Omental fat pad (tissue), 4 donors: ENCODE data around the gene SLC44A3. TPM values are rescaled to one million over a fixed set of nuclear protein-coding genes. Genes with fewer than 3 reads are reported as not detected.
"Not testable (repeated sequence)": the region's sequence is repeated elsewhere in the genome, so short reads cannot be mapped to it uniquely, and the experiment has no call there.

Experiments used
- ATAC-seq: fragments of 150-250 bp; one replicate; pipeline ENCODE4 v1.9.1; 2016; ENCODE audit warnings: mild to moderate bottlenecking, moderate library complexity; ENCODE audit not compliant: low FRiP score
- DNase-seq: peaks from one replicate; pipeline ENCODE4 v3.0.0-alpha.2; 2019; ENCODE audit warnings: low spot score
- total RNA-seq, 4 donors: library from RNA; depleted of rRNA; stranded (reverse); fragments of >200 nt; gene quantifications; one replicate each; pipeline ENCODE4 v1.1.0, GENCODE V29; 2016
- TF ChIP-seq, protein P1 (sequence below), 3 donors: fragments of 450-650 bp; IDR thresholded peaks; one replicate each; pipeline ENCODE4 v1.5.1; 2016 to 2017; ENCODE audit warnings: antibody characterized with exemption in 3 of 3, mild to moderate bottlenecking in 3 of 3, moderate library complexity in 2 of 3

SLC44A3 gene
- total RNA-seq, 4 donors from 2014 or later, result 1.3 to 1.9 (median 1.4) TPM

DNA sequence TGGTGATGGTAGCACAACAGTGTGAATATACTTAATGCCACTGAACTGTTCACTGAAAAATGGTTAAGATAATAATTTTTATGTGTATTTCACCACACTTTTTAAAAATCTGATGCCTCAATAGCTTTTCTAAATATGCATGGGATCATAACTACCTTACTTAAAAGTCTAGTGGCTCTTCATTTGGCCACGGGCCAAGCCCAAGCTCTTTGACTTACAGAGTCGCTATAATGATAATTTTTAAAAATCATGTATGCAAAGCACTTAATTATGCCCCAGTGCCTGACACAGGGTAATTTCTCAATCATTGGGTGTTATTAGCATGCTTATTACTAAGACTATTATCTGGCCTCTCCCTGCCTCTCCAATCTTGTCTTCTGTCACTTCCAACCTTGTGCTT, 114.4 kb downstream of the SLC44A3 start:
- ATAC-seq (no peak), DNase-seq (no peak)
- TF ChIP-seq, protein P1, sequence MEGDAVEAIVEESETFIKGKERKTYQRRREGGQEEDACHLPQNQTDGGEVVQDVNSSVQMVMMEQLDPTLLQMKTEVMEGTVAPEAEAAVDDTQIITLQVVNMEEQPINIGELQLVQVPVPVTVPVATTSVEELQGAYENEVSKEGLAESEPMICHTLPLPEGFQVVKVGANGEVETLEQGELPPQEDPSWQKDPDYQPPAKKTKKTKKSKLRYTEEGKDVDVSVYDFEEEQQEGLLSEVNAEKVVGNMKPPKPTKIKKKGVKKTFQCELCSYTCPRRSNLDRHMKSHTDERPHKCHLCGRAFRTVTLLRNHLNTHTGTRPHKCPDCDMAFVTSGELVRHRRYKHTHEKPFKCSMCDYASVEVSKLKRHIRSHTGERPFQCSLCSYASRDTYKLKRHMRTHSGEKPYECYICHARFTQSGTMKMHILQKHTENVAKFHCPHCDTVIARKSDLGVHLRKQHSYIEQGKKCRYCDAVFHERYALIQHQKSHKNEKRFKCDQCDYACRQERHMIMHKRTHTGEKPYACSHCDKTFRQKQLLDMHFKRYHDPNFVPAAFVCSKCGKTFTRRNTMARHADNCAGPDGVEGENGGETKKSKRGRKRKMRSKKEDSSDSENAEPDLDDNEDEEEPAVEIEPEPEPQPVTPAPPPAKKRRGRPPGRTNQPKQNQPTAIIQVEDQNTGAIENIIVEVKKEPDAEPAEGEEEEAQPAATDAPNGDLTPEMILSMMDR (IDR thresholded peaks at IDR 0.05), result no peak

- TF ChIP-seq, protein P1 (IDR thresholded peaks at IDR 0.05), result no peak
- no peak for DNase-seq
- ATAC-seq, result no peak
Observed at GRCh38 chr1:94935034-94935433, 114.9 kb downstream of the SLC44A3 start.

DNA sequence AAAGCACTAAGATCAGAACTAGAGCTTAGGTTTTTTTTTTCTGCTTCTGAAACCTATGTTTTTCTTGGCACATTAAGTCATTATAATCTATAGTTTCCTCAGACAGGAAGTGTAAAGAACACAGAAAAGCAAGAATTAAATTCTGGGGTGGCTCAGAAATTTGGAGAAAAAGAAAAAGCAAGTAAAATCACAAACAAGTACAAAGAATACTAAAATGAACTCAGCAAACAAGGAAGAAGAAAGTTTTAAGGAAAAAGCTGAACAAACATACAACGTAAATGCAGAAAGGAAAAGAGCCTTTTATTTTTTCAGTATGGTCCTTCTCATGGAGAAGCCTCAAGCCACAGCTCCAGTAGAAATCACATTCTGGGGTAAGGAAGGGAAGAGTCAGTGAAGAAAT, 115.3 kb downstream of the SLC44A3 start:
- ATAC-seq (no peak), DNase-seq (no peak)
- TF ChIP-seq, protein P1 (IDR thresholded peaks at IDR 0.05), result no peak

GRCh38 chr1:94936861-94937620, 116.9 kb downstream of the SLC44A3 start:
- DNase-seq, result no peak
- ATAC-seq, result no peak
- TF ChIP-seq, protein P1 (IDR thresholded peaks at IDR 0.05), result no peak

- ATAC-seq, result no peak
- TF ChIP-seq, protein P1 (IDR thresholded peaks at IDR 0.05), result no peak
- DNase-seq, result no peak
Observed at GRCh38 chr1:94937820-94938219, 117.7 kb downstream of the SLC44A3 start.

DNA sequence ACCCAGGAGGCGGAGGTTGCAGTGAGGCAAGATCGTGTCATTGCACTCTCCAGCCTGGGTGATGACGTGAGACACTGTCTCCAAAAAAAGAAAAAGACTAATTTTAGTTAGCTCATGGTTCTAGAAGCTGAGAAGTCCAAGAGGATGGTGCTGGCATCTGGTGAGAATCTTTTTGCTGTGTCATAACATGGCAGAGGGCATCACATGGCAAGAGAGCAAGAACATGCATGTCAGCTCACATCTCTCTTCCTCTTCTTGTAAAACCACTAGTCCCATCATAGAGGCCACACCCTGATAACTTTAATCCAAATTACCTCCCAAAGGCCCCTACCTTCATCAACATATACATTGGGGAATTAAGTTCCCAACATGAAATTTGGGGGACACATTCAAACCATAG, 120.6 kb downstream of the SLC44A3 start:
- DNase-seq, result no peak
- ATAC-seq, result no peak
- TF ChIP-seq, protein P1 (IDR thresholded peaks at IDR 0.05), result no peak

DNA sequence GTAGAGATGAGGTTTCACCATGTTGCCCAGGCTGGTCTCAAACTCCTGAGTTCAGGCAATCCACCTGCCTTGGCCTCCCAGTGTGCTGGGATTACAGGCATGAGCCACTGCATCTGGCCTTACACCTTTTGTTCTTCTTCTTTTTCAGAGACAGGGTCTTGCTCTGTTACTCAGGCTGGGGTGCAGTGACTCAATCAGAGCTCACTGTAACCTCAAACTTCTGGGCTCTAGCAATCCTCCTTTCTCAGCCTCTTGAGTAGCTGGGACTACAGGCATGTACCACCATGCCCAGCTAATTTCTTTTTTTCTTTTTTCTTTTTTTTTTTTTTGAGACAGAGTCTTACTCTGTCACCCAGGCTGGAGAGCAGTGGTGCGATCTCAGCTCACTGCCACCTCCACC, 121.3 kb downstream of the SLC44A3 start:
- DNase-seq, ATAC-seq: not testable (repeated sequence)
